ENCODE measurements around the gene KRT38.

GRCh38 chr17:41463746-41464145 lies 23.0 kb upstream of the KRT38 start:
- no peak for TF ChIP-seq CTCF (IDR thresholded peaks at IDR 0.05)
- TF ChIP-seq EP300 (IDR thresholded peaks at IDR 0.05), result no peak

Data from ovary (tissue), 3 donors.